Suprapubic skin (tissue), 4 donors: Measurements from ENCODE around the gene RNF111.

Experiments used
- CTCF ChIP-seq, 2 donors: fragments of 200-600 bp in 1 of 2; fragments of 450-650 bp in 1 of 2; sonication (generic) in 1 of 2; IDR thresholded peaks; one replicate each; pipeline ENCODE4 v1.5.1; 2016 to 2019; ENCODE audit warnings: antibody characterized with exemption in 2 of 2, mild to moderate bottlenecking in 1 of 2, moderate library complexity in 1 of 2
- POLR2A ChIP-seq, 2 donors: fragments of 450-650 bp; IDR thresholded peaks; one replicate each; pipeline ENCODE4 v1.6.1; 2017; ENCODE audit warnings: antibody characterized with exemption in 2 of 2, mild to moderate bottlenecking in 2 of 2, moderate library complexity in 2 of 2
- POLR2AphosphoS5 ChIP-seq, 3 donors: sonication (generic); formaldehyde crosslinking; IDR thresholded peaks; one replicate each; pipeline ENCODE4 v1.6.1; 2017; ENCODE audit warnings: antibody characterized with exemption in 3 of 3

GRCh38 chr15:59013246-59013873 lies 25.9 kb downstream of the RNF111 start:
- no peak for TF ChIP-seq CTCF (IDR thresholded peaks at IDR 0.05)
- TF ChIP-seq POLR2A (IDR thresholded peaks at IDR 0.05): no peak
- no peak for TF ChIP-seq POLR2AphosphoS5 (IDR thresholded peaks at IDR 0.05)
